ENCODE results near the gene HECTD2. TPM values are rescaled to one million over a fixed set of nuclear protein-coding genes. Genes with fewer than 3 reads are reported as not detected.
"Not testable (repeated sequence)": the region's sequence is repeated elsewhere in the genome, so short reads cannot be mapped to it uniquely, and the experiment has no call there.

Gene HECTD2, protein sequence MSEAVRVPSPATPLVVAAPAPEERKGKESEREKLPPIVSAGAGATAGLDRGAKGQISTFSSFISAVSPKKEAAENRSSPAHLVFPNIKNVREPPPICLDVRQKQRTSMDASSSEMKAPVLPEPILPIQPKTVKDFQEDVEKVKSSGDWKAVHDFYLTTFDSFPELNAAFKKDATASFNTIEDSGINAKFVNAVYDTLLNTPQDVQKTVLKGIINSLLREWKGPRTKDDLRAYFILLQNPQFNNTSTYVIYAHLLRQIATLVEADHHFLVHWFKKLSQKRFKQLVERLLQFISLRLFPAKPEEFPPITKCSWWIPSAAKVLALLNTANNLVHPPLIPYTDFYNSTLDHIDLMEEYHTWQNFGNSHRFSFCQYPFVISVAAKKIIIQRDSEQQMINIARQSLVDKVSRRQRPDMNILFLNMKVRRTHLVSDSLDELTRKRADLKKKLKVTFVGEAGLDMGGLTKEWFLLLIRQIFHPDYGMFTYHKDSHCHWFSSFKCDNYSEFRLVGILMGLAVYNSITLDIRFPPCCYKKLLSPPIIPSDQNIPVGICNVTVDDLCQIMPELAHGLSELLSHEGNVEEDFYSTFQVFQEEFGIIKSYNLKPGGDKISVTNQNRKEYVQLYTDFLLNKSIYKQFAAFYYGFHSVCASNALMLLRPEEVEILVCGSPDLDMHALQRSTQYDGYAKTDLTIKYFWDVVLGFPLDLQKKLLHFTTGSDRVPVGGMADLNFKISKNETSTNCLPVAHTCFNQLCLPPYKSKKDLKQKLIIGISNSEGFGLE
- 1 to 10 TPM; 4.0 to 5.5 TPM for total RNA-seq

DNA sequence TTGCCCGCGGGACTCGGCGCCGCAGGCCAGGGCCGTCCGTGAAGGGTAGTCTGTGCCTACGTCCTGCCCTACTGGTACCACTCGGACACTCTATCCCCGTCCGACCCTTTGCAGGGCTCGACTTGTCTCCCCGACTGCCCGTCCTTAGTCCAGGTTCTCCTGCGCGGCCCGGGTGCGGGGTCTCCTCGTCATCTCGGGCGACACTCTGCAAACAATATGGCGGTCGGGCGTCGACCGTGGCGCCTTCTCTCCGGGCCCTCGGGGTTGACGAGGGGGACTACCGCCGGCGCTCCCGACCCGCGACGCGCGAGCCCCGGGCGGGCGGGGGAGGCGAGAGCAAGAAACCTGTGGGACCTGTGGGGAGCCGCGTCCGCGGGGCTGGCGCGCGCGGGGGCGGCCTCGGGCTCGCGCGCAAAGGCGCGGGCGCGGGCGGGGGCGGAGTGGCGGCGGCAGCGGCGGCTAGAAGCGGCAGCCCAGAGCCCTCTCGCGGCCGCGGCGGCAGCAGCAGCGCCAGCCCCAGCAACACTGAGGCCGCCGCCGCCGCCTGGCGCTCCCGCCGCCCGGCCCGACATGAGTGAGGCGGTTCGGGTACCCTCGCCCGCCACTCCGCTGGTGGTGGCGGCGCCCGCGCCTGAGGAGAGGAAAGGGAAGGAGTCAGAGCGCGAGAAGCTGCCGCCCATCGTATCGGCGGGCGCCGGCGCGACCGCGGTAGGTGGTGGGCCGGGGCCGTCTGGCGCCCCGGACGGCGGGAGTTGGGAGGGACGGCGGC is at the start of gene HECTD2:
HECTD2 (plus strand) TSS at position 476 of the 769 bp plus-strand sequence; CDS start at position 571, 95 bp downstream.
- H3K4me3 Mint-ChIP-seq, result peak within 1 kb of the TSS; percentile 79
- H3K4me1 Mint-ChIP-seq (ENCODE audit: low read depth), result peaks cover 13% of the 10 kb centered on the region
- DNase-seq, result peak; percentile 82
- H3K9me3 Mint-ChIP-seq, result no peaks in the 10 kb centered on the region
- CTCF ChIA-PET, result interaction anchor here (1.1 to 2.2 kb wide), 6 partner anchors 12 to 404 kb away, joined by 3 to 7 read pairs (median 4); no protein-coding TSS in a partner anchor
- peak within 1 kb of the TSS; percentile 83 for H3K27ac Mint-ChIP-seq
- H3K27me3 Mint-ChIP-seq, result no peaks in the 10 kb centered on the region
- intact Hi-C loops (cut with micrococcal nuclease), result loop anchor here (1.0 to 10.0 kb wide), 9 partner anchors 21 to 1705 kb away; partner anchors contain the start of genes BTAF1, CPEB3, KIF20B and MARCHF5
- no peaks in the 10 kb centered on the region for H3K36me3 Mint-ChIP-seq
- POLR2A ChIA-PET, result interaction anchor here (3.2 kb wide), 1 partner anchor 13 kb away, joined by 17 read pairs; no protein-coding TSS in a partner anchor

DNA sequence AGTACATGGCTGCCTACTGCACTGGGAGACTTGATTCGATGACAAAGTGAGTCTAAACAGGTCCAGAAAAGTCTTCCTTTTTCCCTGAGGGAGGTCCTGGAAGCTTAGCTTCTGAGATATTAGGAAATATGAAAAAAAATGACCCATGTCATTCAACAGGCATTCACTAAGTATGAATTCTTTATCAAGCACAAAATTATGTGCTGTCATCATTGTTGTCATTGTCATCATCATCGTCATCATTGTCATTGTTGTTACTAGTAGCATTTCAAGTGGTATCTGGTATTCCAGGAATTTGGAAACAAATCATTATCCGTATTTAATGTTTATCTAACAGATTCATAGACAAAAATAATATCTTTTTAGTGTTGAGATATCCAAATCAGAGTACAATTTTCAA is 49.7 kb upstream of the HECTD2 start:
- Mint-ChIP-seq H3K4me1 (ENCODE audit: low read depth) (no peaks in the 10 kb centered on the region), H3K9me3 (peaks cover 5% of the 10 kb centered on the region), H3K27ac (no peak overlapping the region), H3K27me3 (peaks cover 46% of the 10 kb centered on the region), H3K4me3 (no peak overlapping the region), H3K36me3 (peaks cover 2% of the 10 kb centered on the region)
- intact Hi-C loops (cut with micrococcal nuclease), result no loop called here
- ChIA-PET CTCF (no interaction called here), POLR2A (no interaction called here)
- no peak for DNase-seq

DNA sequence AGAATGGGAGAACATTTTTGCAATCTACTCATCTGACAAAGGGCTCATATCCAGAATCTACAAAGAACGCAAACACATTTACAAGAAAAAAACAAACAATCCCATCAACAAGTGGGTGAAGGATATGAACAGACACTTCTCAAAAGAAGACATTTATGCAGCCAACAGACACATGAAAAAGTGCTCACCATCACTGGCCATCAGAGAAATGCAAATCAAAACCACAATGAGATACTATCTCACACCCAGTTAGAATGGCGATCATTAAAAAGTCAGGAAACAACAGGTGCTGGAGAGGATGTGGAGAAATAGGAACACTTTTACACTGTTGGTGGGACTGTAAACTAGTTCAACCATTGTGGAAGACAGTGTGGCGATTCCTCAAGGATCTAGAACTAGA is 44.6 kb upstream of the HECTD2 start:
- intact Hi-C loops (cut with micrococcal nuclease); H3K36me3 Mint-ChIP-seq; DNase-seq; H3K27ac Mint-ChIP-seq; H3K4me3 Mint-ChIP-seq; CTCF ChIA-PET; H3K4me1 Mint-ChIP-seq (ENCODE audit: low read depth); POLR2A ChIA-PET; H3K9me3 Mint-ChIP-seq: not testable (repeated sequence)
- peaks cover 52% of the 10 kb centered on the region for H3K27me3 Mint-ChIP-seq

DNA sequence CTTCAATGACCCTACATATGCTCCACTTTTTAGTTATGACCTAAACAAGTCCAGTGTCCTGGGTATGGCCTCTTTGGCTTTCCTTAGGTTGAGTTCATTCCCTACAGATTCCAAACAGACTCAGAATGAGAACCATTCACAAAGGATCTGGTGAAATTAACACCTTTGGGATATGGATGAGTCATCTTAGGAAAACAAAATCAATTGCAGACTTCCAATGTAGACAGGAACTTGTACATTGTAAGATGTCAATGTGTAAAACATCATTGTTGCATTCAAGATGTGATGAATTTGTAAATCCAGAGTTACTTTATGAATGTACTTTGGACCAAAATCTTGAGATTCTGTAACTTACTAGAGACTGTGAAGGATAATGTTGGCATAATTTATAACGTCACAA is 43.4 kb upstream of the HECTD2 start:
- ChIA-PET POLR2A (no interaction called here), CTCF (no interaction called here)
- Mint-ChIP-seq H3K4me3 (no peak overlapping the region), H3K4me1 (ENCODE audit: low read depth) (peaks cover 3% of the 10 kb centered on the region), H3K36me3 (peaks cover 2% of the 10 kb centered on the region), H3K27me3 (peaks cover 46% of the 10 kb centered on the region), H3K9me3 (peaks cover 5% of the 10 kb centered on the region), H3K27ac (no peak overlapping the region)
- DNase-seq, result no peak
- intact Hi-C loops (cut with micrococcal nuclease), result no loop called here

DNA sequence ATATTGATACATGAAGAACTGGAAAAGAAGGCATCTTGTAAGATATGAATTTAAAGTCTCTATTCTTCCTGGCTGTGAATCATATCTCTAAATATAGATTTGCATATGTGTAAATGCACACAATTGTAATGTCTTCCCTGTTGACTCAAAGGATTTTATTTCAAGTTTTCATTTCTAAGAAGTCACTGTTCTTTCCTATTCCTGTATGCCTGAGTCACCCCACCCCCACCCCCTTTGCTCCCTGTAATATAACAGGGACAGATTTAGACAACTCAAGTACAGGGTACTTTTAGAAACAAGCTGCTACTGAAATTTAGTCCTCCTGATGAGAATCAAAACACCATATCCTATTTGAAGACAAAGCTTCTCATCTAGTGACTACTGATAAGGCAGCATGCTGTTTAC is 43.0 kb upstream of the HECTD2 start:
- peak; percentile 16 for DNase-seq
- peaks cover 3% of the 10 kb centered on the region for H3K4me1 Mint-ChIP-seq (ENCODE audit: low read depth)
- no peak overlapping the region for H3K4me3 Mint-ChIP-seq
- no peak overlapping the region for H3K27ac Mint-ChIP-seq
- ChIA-PET CTCF (no interaction called here), POLR2A (no interaction called here)
- H3K9me3 Mint-ChIP-seq, result peaks cover 4% of the 10 kb centered on the region
- intact Hi-C loops (cut with micrococcal nuclease), result no loop called here
- peaks cover 44% of the 10 kb centered on the region for H3K27me3 Mint-ChIP-seq
- peaks cover 2% of the 10 kb centered on the region for H3K36me3 Mint-ChIP-seq

DNA sequence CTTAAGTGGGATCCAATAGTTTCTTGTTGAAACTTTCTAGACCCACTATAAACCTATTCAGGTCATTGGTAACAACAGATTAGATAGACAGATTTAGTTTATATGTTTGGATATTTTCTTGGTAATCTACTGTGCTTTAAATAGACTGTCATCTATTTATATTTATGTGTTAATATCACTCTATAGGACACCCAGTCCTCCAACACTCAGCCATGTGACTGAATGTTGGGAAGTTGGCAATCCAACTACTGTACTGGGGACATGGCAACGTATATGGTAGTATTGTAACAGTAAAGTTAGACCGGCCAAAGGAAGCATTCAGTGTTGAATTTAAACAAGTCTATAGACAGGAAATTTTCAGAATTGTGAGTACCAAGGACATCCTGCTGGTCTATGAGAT is 42.6 kb upstream of the HECTD2 start:
- no peak for DNase-seq
- CTCF ChIA-PET, result no interaction called here
- POLR2A ChIA-PET, result no interaction called here
- H3K27ac Mint-ChIP-seq, result no peak overlapping the region
- H3K9me3 Mint-ChIP-seq, result no peaks in the 10 kb centered on the region
- peaks cover 41% of the 10 kb centered on the region for H3K27me3 Mint-ChIP-seq
- peaks cover 2% of the 10 kb centered on the region for H3K36me3 Mint-ChIP-seq
- H3K4me1 Mint-ChIP-seq (ENCODE audit: low read depth), result peaks cover 3% of the 10 kb centered on the region
- H3K4me3 Mint-ChIP-seq, result no peak overlapping the region
- intact Hi-C loops (cut with micrococcal nuclease), result no loop called here

DNA sequence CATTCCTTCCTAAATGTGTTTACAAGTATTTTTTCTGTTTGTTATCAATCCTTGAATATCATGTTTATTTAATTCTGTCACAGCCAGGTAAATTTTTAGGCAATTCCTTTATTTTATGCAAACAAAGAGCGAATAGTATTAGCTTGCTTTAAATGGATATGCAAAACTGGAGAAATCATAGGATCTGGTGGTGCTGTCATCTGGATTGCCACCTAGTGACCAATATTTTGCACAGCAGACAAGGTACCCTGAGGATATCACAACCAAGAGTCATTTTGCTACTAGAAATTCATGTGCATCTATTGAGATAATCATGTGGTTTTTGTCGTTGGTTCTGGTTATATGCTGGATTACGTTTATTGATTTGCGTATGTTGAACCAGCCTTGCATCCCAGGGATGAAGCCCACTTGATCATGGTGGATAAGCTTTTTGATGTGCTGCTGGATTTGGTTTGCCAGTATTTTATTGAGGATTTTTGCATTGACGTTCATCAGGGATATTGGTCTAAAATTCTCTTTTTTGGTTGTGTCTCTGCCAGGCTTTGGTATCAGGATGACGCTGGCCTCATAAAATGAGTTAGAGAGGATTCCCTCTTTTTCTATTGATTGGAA is 40.1 kb upstream of the HECTD2 start:
- H3K27ac Mint-ChIP-seq; DNase-seq; POLR2A ChIA-PET; H3K36me3 Mint-ChIP-seq; H3K4me1 Mint-ChIP-seq (ENCODE audit: low read depth); intact Hi-C loops (cut with micrococcal nuclease); H3K4me3 Mint-ChIP-seq: not testable (repeated sequence)
- H3K27me3 Mint-ChIP-seq, result peaks cover 22% of the 10 kb centered on the region
- CTCF ChIA-PET, result interaction anchor here (1.6 kb wide), 1 partner anchor 72 kb away, joined by 8 read pairs; no protein-coding TSS in a partner anchor
- H3K9me3 Mint-ChIP-seq, result peaks cover 18% of the 10 kb centered on the region

DNA sequence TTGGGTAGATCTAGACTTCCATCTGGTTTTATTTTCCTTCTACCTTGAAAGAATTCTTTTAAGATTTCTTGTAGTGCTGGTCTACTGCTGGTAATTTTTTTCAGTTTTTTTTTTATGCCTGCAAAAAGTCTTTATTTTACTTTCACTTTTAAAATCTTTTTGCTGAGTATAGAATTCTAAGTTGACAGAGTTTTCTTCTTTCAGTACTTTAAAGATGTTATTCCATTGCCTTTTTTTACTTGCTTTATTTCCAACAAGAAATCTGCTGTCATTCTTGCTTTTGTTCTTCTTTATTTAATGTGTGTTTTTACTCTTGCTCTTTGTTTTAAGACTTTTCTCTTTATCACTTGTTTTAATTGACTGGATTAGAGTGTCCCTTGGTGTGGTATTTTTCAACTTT is 36.1 kb upstream of the HECTD2 start:
- ChIA-PET POLR2A (no interaction called here), CTCF (no interaction called here)
- intact Hi-C loops (cut with micrococcal nuclease), result no loop called here
- Mint-ChIP-seq H3K27ac (no peak overlapping the region), H3K4me3 (no peak overlapping the region), H3K4me1 (ENCODE audit: low read depth) (peaks cover 13% of the 10 kb centered on the region), H3K27me3 (peaks cover 22% of the 10 kb centered on the region), H3K36me3 (peaks cover 6% of the 10 kb centered on the region), H3K9me3 (peaks cover 37% of the 10 kb centered on the region)
- no peak for DNase-seq

DNA sequence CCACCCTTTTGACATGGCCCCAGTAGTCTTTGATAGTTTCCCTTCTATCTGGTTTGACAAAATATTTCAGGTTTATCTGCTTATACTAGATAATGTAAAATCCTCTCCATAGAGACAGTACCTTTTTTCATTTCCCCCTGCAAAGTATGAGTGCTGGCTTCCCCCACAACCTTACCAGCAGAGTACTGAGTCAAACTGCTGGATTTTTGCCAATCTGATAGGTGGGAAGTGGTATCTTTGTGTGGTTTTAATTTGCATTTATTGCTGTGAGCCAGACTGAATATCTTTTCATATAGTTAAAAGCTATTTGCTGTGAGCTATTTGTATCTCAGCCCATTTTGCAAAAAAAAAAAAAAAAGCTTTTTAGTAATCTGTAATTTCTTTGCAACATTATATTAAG is 32.1 kb upstream of the HECTD2 start:
- peaks cover 26% of the 10 kb centered on the region for H3K27me3 Mint-ChIP-seq
- POLR2A ChIA-PET, result no interaction called here
- peak overlapping the region; percentile 0 for H3K27ac Mint-ChIP-seq
- peaks cover 14% of the 10 kb centered on the region for H3K4me1 Mint-ChIP-seq (ENCODE audit: low read depth)
- peaks cover 40% of the 10 kb centered on the region for H3K9me3 Mint-ChIP-seq
- CTCF ChIA-PET, result interaction anchor here (0.6 to 2.6 kb wide), 7 partner anchors 9 to 372 kb away, joined by 3 to 11 read pairs (median 7); no protein-coding TSS in a partner anchor
- peaks cover 6% of the 10 kb centered on the region for H3K36me3 Mint-ChIP-seq
- H3K4me3 Mint-ChIP-seq, result no peak overlapping the region
- DNase-seq, result peak; percentile 19
- intact Hi-C loops (cut with micrococcal nuclease), result no loop called here

DNA sequence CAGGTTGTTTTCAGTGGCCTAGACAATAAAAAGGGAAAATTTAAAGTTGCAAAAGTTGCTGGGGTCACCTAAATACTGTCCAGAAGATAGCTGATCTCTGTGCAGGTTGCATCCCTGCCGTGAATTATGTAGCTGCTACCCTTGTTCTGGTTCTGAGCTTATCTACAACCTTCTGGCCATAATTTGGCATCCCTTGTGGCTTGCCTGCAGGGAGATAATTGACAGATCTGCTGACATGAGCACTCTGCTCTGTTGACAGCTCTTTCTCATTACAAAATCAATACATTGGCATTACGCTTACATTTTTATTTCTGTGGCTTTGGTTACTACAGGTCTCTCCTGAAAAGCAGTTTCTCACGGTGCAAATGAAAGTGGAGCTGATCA is 29.3 kb upstream of the HECTD2 start:
- intact Hi-C loops (cut with micrococcal nuclease), result no loop called here
- DNase-seq, result no peak
- POLR2A ChIA-PET, result no interaction called here
- Mint-ChIP-seq H3K27ac (no peak overlapping the region), H3K36me3 (peaks cover 6% of the 10 kb centered on the region), H3K9me3 (peaks cover 16% of the 10 kb centered on the region), H3K4me1 (ENCODE audit: low read depth) (peaks cover 14% of the 10 kb centered on the region), H3K4me3 (no peak overlapping the region), H3K27me3 (peaks cover 32% of the 10 kb centered on the region)
- CTCF ChIA-PET, result interaction anchor here (1.4 kb wide), 1 partner anchor 255 kb away, joined by 4 read pairs; no protein-coding TSS in a partner anchor

DNA sequence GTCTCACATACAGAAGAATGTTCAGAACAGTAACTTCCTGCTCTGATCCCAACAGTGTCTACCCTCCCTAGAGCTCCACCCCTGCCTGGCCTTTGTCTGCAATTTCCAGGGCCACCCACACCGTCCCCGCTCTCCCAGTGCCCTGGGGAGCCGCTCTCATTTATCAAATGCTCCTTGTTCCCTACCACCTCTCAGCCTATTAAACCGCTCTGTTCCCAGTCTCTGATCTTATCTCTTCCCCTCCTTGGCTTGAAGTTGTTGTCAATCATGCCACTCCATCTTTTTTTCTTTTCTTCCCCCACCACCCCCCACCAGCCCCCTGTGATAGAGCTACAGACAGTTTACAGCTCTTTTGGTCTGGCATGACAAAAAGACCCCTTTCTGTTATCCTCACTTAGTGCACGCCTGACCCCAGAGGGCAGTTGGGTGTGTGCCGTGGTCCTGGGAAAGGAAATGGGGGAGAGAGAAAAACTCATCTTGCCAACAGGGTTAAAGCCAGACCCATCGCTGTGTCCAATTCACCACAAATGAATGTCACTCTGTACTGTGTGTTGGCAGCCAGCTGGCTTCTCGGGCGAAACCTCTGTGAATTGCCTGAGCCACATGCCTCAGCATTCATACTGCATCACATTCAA is 28.8 kb upstream of the HECTD2 start:
- H3K27ac Mint-ChIP-seq, result no peak overlapping the region
- H3K4me3 Mint-ChIP-seq, result no peak overlapping the region
- DNase-seq, result no peak
- peaks cover 6% of the 10 kb centered on the region for H3K36me3 Mint-ChIP-seq
- H3K27me3 Mint-ChIP-seq, result peaks cover 32% of the 10 kb centered on the region
- CTCF ChIA-PET, result interaction anchor here (1.3 to 1.5 kb wide), 4 partner anchors 9 to 254 kb away, joined by 4 to 7 read pairs (median 6); no protein-coding TSS in a partner anchor
- peaks cover 14% of the 10 kb centered on the region for H3K4me1 Mint-ChIP-seq (ENCODE audit: low read depth)
- H3K9me3 Mint-ChIP-seq, result peaks cover 13% of the 10 kb centered on the region
- POLR2A ChIA-PET, result no interaction called here
- intact Hi-C loops (cut with micrococcal nuclease), result no loop called here
